HepG2 (cell line): ENCODE results near the gene NFKBIA. TPM values are rescaled to one million over a fixed set of nuclear protein-coding genes. Genes with fewer than 3 reads are reported as not detected.
A peak's percentile ranks its signal among the peaks of the same experiment; 100 is the strongest.

ENCODE experiments used
- ATAC-seq: fragments of 200-7000 bp; cut with Tn5 transposase; 3 replicates; pipeline ENCODE4 v1.9.1; 2020; ENCODE audit warnings: mild to moderate bottlenecking, moderate library complexity
- BruUV-seq: library from RNA; stranded (reverse); fragments of 400-500 nt; replicated peaks from 2 replicates; lab custom pipeline; 2021; lab: Mats Ljungman, UMichigan
- CTCF ChIA-PET: fragments of 300-600 bp; formaldehyde crosslinking; extraction: SDS; loops from one replicate; lab custom pipeline; 2021; ENCODE audit warnings: low total read pairs, inconsistent platforms, low intra/inter-chr PET ratio; lab: Yijun Ruan, JAX
- POLR2A ChIA-PET: fragments of 350-600 bp; sonication (Branson Sonifier 250); formaldehyde crosslinking; loops from one replicate; lab custom pipeline; 2020; ENCODE audit warnings: antibody characterized with exemption, inconsistent platforms; lab: Yijun Ruan, JAX
- DNase-seq: peaks from one replicate; pipeline ENCODE4 v3.0.0-alpha.2; 2015; ENCODE audit warnings: low spot score
- FAIRE-seq: peaks from 3 replicates; lab custom pipeline; 2011; peaks lifted over from hg19 to GRCh38; lab: Jason Lieb, UNC
- H2AFZ ChIP-seq: one replicate; pipeline ENCODE4 v1.6.1; 2011; ENCODE audit warnings: low read length, inconsistent platforms
- H3K27ac ChIP-seq: fragments of 300-600 bp; 3 replicates; pipeline ENCODE4 v1.8.0; 2011; ENCODE audit warnings: mixed run types, mild to moderate bottlenecking, mixed read lengths, low read length, inconsistent platforms; ENCODE audit not compliant: insufficient read depth; ENCODE audit errors: extremely low read length
- H3K27me3 ChIP-seq, 2 experiments: fragments of 200-600 bp in 1 of 2; 2 replicates in 1 of 2; 3 replicates in 1 of 2; pipeline versions ENCODE4 v1.6.0 to v1.8.0; 2011; ENCODE audit warnings: low read length in 2 of 2, mild to moderate bottlenecking in 2 of 2, moderate library complexity in 2 of 2, inconsistent platforms in 1 of 2; ENCODE audit not compliant: insufficient read depth in 2 of 2, control insufficient read depth in 1 of 2
- H3K36me3 ChIP-seq, 2 experiments: fragments of 200-600 bp in 1 of 2; replicated peaks in 1 of 2; 2 replicates in 1 of 2; 3 replicates in 1 of 2; pipeline versions ENCODE4 v1.5.1 to v1.8.0; 2011; ENCODE audit warnings: low read length in 2 of 2, inconsistent platforms in 1 of 2; ENCODE audit not compliant: insufficient read depth in 2 of 2, control insufficient read depth in 1 of 2
- H3K4me1 ChIP-seq: 2 replicates; pipeline ENCODE4 v1.5.1; 2012; ENCODE audit warnings: low read length, inconsistent platforms; ENCODE audit not compliant: insufficient read depth
- H3K4me2 ChIP-seq: 2 replicates; pipeline ENCODE4 v1.6.0; 2011; ENCODE audit warnings: low read depth, low read length, inconsistent platforms
- H3K4me3 ChIP-seq, 3 experiments: fragments of 200-600 bp in 1 of 3; sonication (generic), shearing (Covaris generic) in 1 of 3; replicated peaks in 1 of 3; 2 replicates each; pipeline ENCODE4 v1.5.1; 2011 to 2016; ENCODE audit warnings: low read length in 3 of 3, inconsistent platforms in 2 of 3, low read depth in 2 of 3, mild to moderate bottlenecking in 2 of 3, control low read depth in 1 of 3, mixed read lengths in 1 of 3; ENCODE audit not compliant: insufficient read depth in 1 of 3
- H3K79me2 ChIP-seq: one replicate; pipeline ENCODE4 v1.6.1; 2011; ENCODE audit warnings: low read length, inconsistent platforms; ENCODE audit not compliant: insufficient read depth
- H3K9ac ChIP-seq: 2 replicates; pipeline ENCODE4 v1.6.0; 2011; ENCODE audit warnings: mild to moderate bottlenecking, low read depth, low read length, inconsistent platforms; ENCODE audit not compliant: insufficient read depth
- H3K9me3 ChIP-seq: 2 replicates; pipeline ENCODE4 v1.5.1; 2012; ENCODE audit warnings: mild to moderate bottlenecking, low read length
- H4K20me1 ChIP-seq: 2 replicates; pipeline ENCODE4 v1.6.0; 2011; ENCODE audit warnings: inconsistent platforms, mild to moderate bottlenecking, low read length, moderate library complexity; ENCODE audit not compliant: insufficient read depth
- ARNTL ChIP-seq: sonication (generic); formaldehyde crosslinking; IDR thresholded peaks from 2 replicates; pipeline ENCODE4 v1.4.0; 2020; ENCODE audit warnings: mild to moderate bottlenecking, missing genetic modification reagents
- FOXA1 ChIP-seq, 2 experiments: fragments of 450-650 bp in 1 of 2; sonication (generic) in 1 of 2; formaldehyde crosslinking in 1 of 2; IDR thresholded peaks; 2 replicates each; pipeline versions ENCODE4 v1.4.0 to v1.6.1; 2016 to 2020; ENCODE audit warnings: missing genetic modification reagents in 1 of 2
- RBAK ChIP-seq: sonication (generic); formaldehyde crosslinking; IDR thresholded peaks from 2 replicates; pipeline ENCODE4 v1.5.1; 2020; ENCODE audit warnings: mild to moderate bottlenecking, missing genetic modification reagents
- STAG1 ChIP-seq: sonication (generic); formaldehyde crosslinking; IDR thresholded peaks from 2 replicates; pipeline ENCODE4 v1.4.0; 2020; ENCODE audit warnings: missing genetic modification reagents
- TFAP4 ChIP-seq: sonication (generic); IDR thresholded peaks from 2 replicates; pipeline ENCODE4 v1.6.1; 2016; ENCODE audit warnings: low read depth, borderline replicate concordance
- ZFY ChIP-seq: sonication (generic); formaldehyde crosslinking; IDR thresholded peaks from 2 replicates; pipeline ENCODE4 v1.4.0; 2020; ENCODE audit warnings: missing genetic modification reagents
- ZNF547 ChIP-seq: sonication (generic); formaldehyde crosslinking; IDR thresholded peaks from 2 replicates; pipeline ENCODE4 v1.5.1; 2020; ENCODE audit warnings: mild to moderate bottlenecking, missing genetic modification reagents
- ZNF770 ChIP-seq: sonication (generic); formaldehyde crosslinking; IDR thresholded peaks from 2 replicates; pipeline ENCODE4 v1.5.0; 2020; ENCODE audit warnings: mild to moderate bottlenecking, missing genetic modification reagents
- WGBS: methylation state at CpG from one replicate; pipeline ENCODE4 v1.1.6; 2017; ENCODE audit warnings: low lambda C conversion rate; 5-methylcytosine and 5-hydroxymethylcytosine counted together
- in situ Hi-C: cut with HindIII; loops from 2 replicates; pipeline ENCODE4 v1.10.0; 2017; ENCODE audit warnings: low pct_unique_long_range_greater_than_20kb; ENCODE audit not compliant: extremely low pct_ligation_motif_present
- intact Hi-C: fragments of 100-400 bp; cut with micrococcal nuclease; formaldehyde crosslinking; loops from one replicate; pipeline ENCODE4 v1.10.0; 2022; ENCODE audit not compliant: unreplicated experiment
- polyA plus RNA-seq, 8 experiments: library from polyadenylated mRNA; depleted of rRNA in 3 of 8; stranded (reverse) in 7 of 8; unstranded in 1 of 8; fragments of >200 nt; fragmentation: Illumina TruSeq in 4 of 8; extraction: Trizol in 4 of 8; gene quantifications; 2 replicates each; pipeline versions ENCODE4 v1.2.1 to v1.2.3, GENCODE V29; 2011 to 2016; ENCODE audit warnings: low read depth in 4 of 8, missing spikeins in 1 of 8, mixed read lengths in 1 of 8; ENCODE audit not compliant: insufficient read depth in 1 of 8
- total RNA-seq, 5 experiments: library from RNA; depleted of rRNA; stranded (reverse); fragments of >200 nt; fragmentation: Illumina TruSeq; extraction: Trizol; gene quantifications; 2 replicates each; pipeline ENCODE4 v1.2.3, GENCODE V29; 2016; ENCODE audit warnings: low read depth in 1 of 5
- TF ChIP-seq, protein P1 (sequence below): sonication (generic); formaldehyde crosslinking; IDR thresholded peaks from 2 replicates; pipeline ENCODE4 v1.5.1; 2020; ENCODE audit warnings: mild to moderate bottlenecking, missing genetic modification reagents, moderate library complexity

NFKBIA gene
- total and polyA plus RNA-seq, 2 of the 13 experiments (the other 11 are each of a cell fraction or from before 2014, with no cell fraction given): 197 to 319 TPM

GRCh38 chr14:35414365-35414764 lies 9.8 kb upstream of the NFKBIA start (continued):
- 0 out of 2 replicates have a peak, but pooled peaks have one; percentile 3 for TF ChIP-seq FOXA1 (IDR thresholded peaks at IDR 0.05)
- TF ChIP-seq FOXA1 (CRISPR knock-in tag; IDR thresholded peaks at IDR 0.05): peak; percentile 20; the same call in 1 of the 2 replicates
- no peak for TF ChIP-seq ARNTL (CRISPR knock-in tag)
- 0 out of 2 replicates have a peak, but pooled peaks have one; percentile 16 for TF ChIP-seq TFAP4

- Histone ChIP-seq H4K20me1 (no peaks in the 10 kb centered on the region), H3K9ac (no peak overlapping the region), H3K36me3 (no peaks in the 10 kb centered on the region), H3K4me3 (no peak overlapping the region), H3K4me2 (no peak overlapping the region), H3K27me3 (peaks cover 4 to 8% of the 10 kb centered on the region in 2 experiments; a peak in 2 of 5 replicates), H3K9me3 (no peaks in the 10 kb centered on the region), H3K79me2 (no peaks in the 10 kb centered on the region), H2AFZ (no peak overlapping the region), H3K27ac (no peak overlapping the region)
- FAIRE-seq: no peak
- ATAC-seq: no peak
- BruUV-seq: no TSS peak
- in situ Hi-C loops (no loop called here), intact Hi-C loops (loop anchor here (1.0 to 10.0 kb wide), 6 partner anchors 184 to 740 kb away; partner anchors contain the start of gene BAZ1A)
- CTCF ChIA-PET: interaction anchor here (1.0 to 4.1 kb wide), 7 partner anchors 79 to 740 kb away, joined by 3 to 91 read pairs (median 4); no protein-coding TSS in a partner anchor
- POLR2A ChIA-PET: interaction anchor here (1.0 to 1.9 kb wide), 3 partner anchors 13 to 253 kb away, joined by 3 to 6 read pairs (median 3); partner anchors contain the start of gene PSMA6
- no peak for DNase-seq
- TF ChIP-seq ZNF547 (CRISPR knock-in tag): 0 out of 2 replicates have a peak, but pooled peaks have one; percentile 69
- TF ChIP-seq, protein P1, sequence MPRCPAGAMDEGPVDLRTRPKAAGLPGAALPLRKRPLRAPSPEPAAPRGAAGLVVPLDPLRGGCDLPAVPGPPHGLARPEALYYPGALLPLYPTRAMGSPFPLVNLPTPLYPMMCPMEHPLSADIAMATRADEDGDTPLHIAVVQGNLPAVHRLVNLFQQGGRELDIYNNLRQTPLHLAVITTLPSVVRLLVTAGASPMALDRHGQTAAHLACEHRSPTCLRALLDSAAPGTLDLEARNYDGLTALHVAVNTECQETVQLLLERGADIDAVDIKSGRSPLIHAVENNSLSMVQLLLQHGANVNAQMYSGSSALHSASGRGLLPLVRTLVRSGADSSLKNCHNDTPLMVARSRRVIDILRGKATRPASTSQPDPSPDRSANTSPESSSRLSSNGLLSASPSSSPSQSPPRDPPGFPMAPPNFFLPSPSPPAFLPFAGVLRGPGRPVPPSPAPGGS (CRISPR knock-in tag): peak; percentile 27; the same call in 1 of the 2 replicates
- TF ChIP-seq ZNF770: no peak
- TF ChIP-seq RBAK: peak; percentile 30; the same call in 1 of the 2 replicates
- TF ChIP-seq STAG1 (CRISPR knock-in tag): no peak
- TF ChIP-seq ZFY (CRISPR knock-in tag): peak; percentile 7; the same call in 1 of the 2 replicates
- TF ChIP-seq, all 625 proteins: peak for 4
- WGBS: 70% methylated on average over 12 of the region's 12 CpGs
- peaks cover 67% of the 10 kb centered on the region for H3K4me1 ChIP-seq
Measured at GRCh38 chr14:35412272-35413056, 7.9 kb upstream of the NFKBIA start.
